GM12878 (cell line): ENCODE measurements around the gene DNAJC17. TPM values are rescaled to one million over a fixed set of nuclear protein-coding genes. Genes with fewer than 3 reads are reported as not detected.

Experiments
- ATAC-seq: fragments of 200-7000 bp; cut with Tn5 transposase; 3 replicates; pipeline ENCODE4 v1.9.1; 2020; ENCODE audit warnings: mild to moderate bottlenecking, moderate library complexity
- BruUV-seq: library from RNA; stranded (reverse); fragments of 400-500 nt; replicated peaks from 2 replicates; lab custom pipeline; 2021; lab: Mats Ljungman, UMichigan
- CTCF ChIA-PET: fragments of 300-600 bp; sonication (Branson Sonifier 250); formaldehyde crosslinking; extraction: SDS; loops from one replicate; lab custom pipeline; 2021; ENCODE audit warnings: inconsistent platforms; lab: Yijun Ruan, JAX
- POLR2A ChIA-PET: fragments of 350-600 bp; formaldehyde crosslinking; extraction: SDS; loops from one replicate; lab custom pipeline; 2021; ENCODE audit warnings: inconsistent platforms; lab: Charles Lee
- RAD21 ChIA-PET: fragments of 300-600 bp; sonication (Branson Sonifier 250); formaldehyde crosslinking; loops from one replicate; lab custom pipeline; 2023; ENCODE audit warnings: antibody characterized with exemption; ENCODE audit not compliant: unreplicated experiment; lab: Charles Lee
- SMC1A ChIA-PET: fragments of 300-600 bp; sonication (Branson Sonifier 250); formaldehyde crosslinking; loops from one replicate; lab custom pipeline; 2023; ENCODE audit not compliant: unreplicated experiment, uncharacterized antibody; lab: Charles Lee
- DNase-seq: peaks from one replicate; pipeline ENCODE4 v3.0.0-alpha.2; 2011; ENCODE audit warnings: low read depth, low spot score
- FAIRE-seq: peaks from 3 replicates; lab custom pipeline; 2011; peaks lifted over from hg19 to GRCh38; lab: Jason Lieb, UNC
- H2AFZ ChIP-seq: 2 replicates; pipeline ENCODE4 v1.6.0; 2011; ENCODE audit warnings: low read depth, low read length, control low read depth; ENCODE audit not compliant: control insufficient read depth
- H3K27ac ChIP-seq: 2 replicates; pipeline ENCODE4 v1.5.1; 2011; ENCODE audit warnings: control low read depth; ENCODE audit not compliant: control insufficient read depth, insufficient read depth
- H3K27me3 ChIP-seq, 2 experiments: replicated peaks in 1 of 2; 2 replicates each; pipeline versions ENCODE4 v1.6.0 to v1.6.1; 2011; ENCODE audit warnings: low read length in 1 of 2; ENCODE audit not compliant: control insufficient read depth in 2 of 2, insufficient read depth in 2 of 2
- H3K36me3 ChIP-seq, 2 experiments: 2 replicates each; pipeline ENCODE4 v1.5.1; 2011; ENCODE audit warnings: low read length in 1 of 2; ENCODE audit not compliant: control insufficient read depth in 2 of 2, insufficient read depth in 2 of 2
- H3K4me1 ChIP-seq: 2 replicates; pipeline ENCODE4 v1.6.1; 2011; ENCODE audit warnings: mild to moderate bottlenecking, low read length, moderate library complexity, mixed read lengths; ENCODE audit not compliant: control insufficient read depth, insufficient read depth
- H3K4me2 ChIP-seq: 2 replicates; pipeline ENCODE4 v1.6.0; 2011; ENCODE audit warnings: control low read depth; ENCODE audit not compliant: control insufficient read depth, insufficient read depth
- H3K4me3 ChIP-seq: fragments of 200-600 bp; sonication (generic); 2 replicates; pipeline ENCODE4 v1.5.1; 2016
- H3K79me2 ChIP-seq: 2 replicates; pipeline ENCODE4 v1.6.0; 2011; ENCODE audit warnings: low read length; ENCODE audit not compliant: control insufficient read depth, insufficient read depth
- H3K9ac ChIP-seq: 2 replicates; pipeline ENCODE4 v1.8.0; 2011; ENCODE audit warnings: low read length, control low read depth, mixed read lengths; ENCODE audit not compliant: control insufficient read depth, insufficient read depth
- H3K9me3 ChIP-seq: replicated peaks from 3 replicates; pipeline ENCODE4 v1.5.1; 2011; ENCODE audit warnings: mild to moderate bottlenecking, low read length; ENCODE audit not compliant: control insufficient read depth, insufficient read depth
- H4K20me1 ChIP-seq: 2 replicates; pipeline ENCODE4 v1.6.0; 2011; ENCODE audit not compliant: control insufficient read depth, insufficient read depth
- BRCA1 ChIP-seq: IDR thresholded peaks from 2 replicates; pipeline ENCODE4 v1.6.1; 2011; ENCODE audit warnings: low read depth, low read length, improper control_type of control experiment
- CHD4 ChIP-seq: fragments of 200-600 bp; sonication (generic); IDR thresholded peaks from 2 replicates; pipeline ENCODE4 v1.6.1; 2016; ENCODE audit warnings: mild to moderate bottlenecking
- E4F1 ChIP-seq: fragments of 450-650 bp; IDR thresholded peaks from 2 replicates; pipeline ENCODE4 v1.6.1; 2018; ENCODE audit warnings: borderline replicate concordance, mild to moderate bottlenecking; ENCODE audit not compliant: partially characterized antibody
- HDAC2 ChIP-seq: fragments of 200-600 bp; sonication (generic); IDR thresholded peaks from 2 replicates; pipeline ENCODE4 v1.6.1; 2017
- IKZF1 ChIP-seq: fragments of 450-650 bp; conservative IDR thresholded peaks from 2 replicates; pipeline ENCODE4 v1.6.1; 2017; ENCODE audit warnings: antibody characterized with exemption, mild to moderate bottlenecking
- JUNB ChIP-seq: IDR thresholded peaks from 2 replicates; pipeline ENCODE4 v1.6.1; 2016; ENCODE audit warnings: antibody characterized with exemption, mild to moderate bottlenecking
- POU2F2 ChIP-seq: IDR thresholded peaks from 3 replicates; pipeline ENCODE4 v1.6.1; 2011; ENCODE audit warnings: low read depth, mild to moderate bottlenecking, low read length, borderline replicate concordance
- PRDM15 ChIP-seq: fragments of 450-650 bp; formaldehyde crosslinking; IDR thresholded peaks from 2 replicates; pipeline ENCODE4 v1.4.0; 2020; ENCODE audit warnings: mild to moderate bottlenecking, moderate library complexity
- SMARCA5 ChIP-seq: fragments of 450-650 bp; IDR thresholded peaks from 2 replicates; pipeline ENCODE4 v1.6.1; 2017; ENCODE audit warnings: mild to moderate bottlenecking
- WRNIP1 ChIP-seq: IDR thresholded peaks from 2 replicates; pipeline ENCODE4 v1.6.1; 2011; ENCODE audit warnings: low read depth, low read length, improper control_type of control experiment, borderline replicate concordance
- ZNF24 ChIP-seq: fragments of 450-650 bp; IDR thresholded peaks from 2 replicates; pipeline ENCODE4 v1.6.1; 2017; ENCODE audit warnings: antibody characterized with exemption, mild to moderate bottlenecking
- WGBS: methylation state at CpG from one replicate; pipeline ENCODE4 v1.1.6; 2016; ENCODE audit warnings: low lambda C conversion rate; ENCODE audit not compliant: insufficient replicate concordance, insufficient coverage; ENCODE audit errors: missing lambda C conversion rate; 5-methylcytosine and 5-hydroxymethylcytosine counted together
- in situ Hi-C: fragments of 300-500 bp; cut with MboI; formaldehyde crosslinking; loops from 9 replicates; pipeline ENCODE4 v1.14.3; 2018; ENCODE audit warnings: mixed read lengths
- intact Hi-C: fragments of 100-400 bp; cut with micrococcal nuclease; formaldehyde crosslinking; loops from one replicate; pipeline ENCODE4 v1.14.2; 2022; ENCODE audit not compliant: unreplicated experiment
- polyA plus RNA-seq, 11 experiments: library from polyadenylated mRNA; depleted of rRNA in 4 of 11; unstranded in 6 of 11; stranded (reverse) in 5 of 11; fragments of >200 nt; fragmentation: Nextera tagmentation in 4 of 11; fragmentation: Illumina TruSeq in 1 of 11; extraction: Ambion mirVana in 4 of 11; extraction: Trizol in 1 of 11; gene quantifications; 1 replicate in 1 of 11; 2 replicates in 10 of 11; pipeline versions ENCODE4 v1.2.1 to v1.2.3, GENCODE V29; 2011 to 2016; ENCODE audit warnings: inconsistent platforms in 2 of 11, missing spikeins in 2 of 11, low read depth in 1 of 11
- total RNA-seq, 4 experiments: library from RNA; depleted of rRNA in 3 of 4; stranded (reverse); fragments of >200 nt in 3 of 4; fragmentation: Illumina TruSeq in 1 of 4; extraction: Trizol in 1 of 4; gene quantifications; 2 replicates each; pipeline versions ENCODE4 v1.2.1 to v1.2.3, GENCODE V29; 2013 to 2021
- TF ChIP-seq, protein P1 (sequence below): IDR thresholded peaks from 2 replicates; pipeline ENCODE4 v1.6.1; 2011; ENCODE audit warnings: borderline replicate concordance, low read depth, mild to moderate bottlenecking, moderate library complexity, low read length; ENCODE audit not compliant: insufficient read depth, poor library complexity, severe bottlenecking
- TF ChIP-seq, protein P2 (sequence below): fragments of 450-650 bp; IDR thresholded peaks from 2 replicates; pipeline ENCODE4 v1.6.1; 2014; ENCODE audit warnings: mild to moderate bottlenecking
- TF ChIP-seq, protein P3 (sequence below): fragments of 150-350 bp; IDR thresholded peaks from 2 replicates; pipeline ENCODE4 v1.6.1; 2014; ENCODE audit warnings: mild to moderate bottlenecking, low read depth, low read length

DNAJC17 gene
- total and polyA plus RNA-seq, 10 of the 15 experiments (the other 5 are each of a cell fraction or from before 2014, with no cell fraction given) = 6.1 to 62.8 (median 45.4) TPM

DNA sequence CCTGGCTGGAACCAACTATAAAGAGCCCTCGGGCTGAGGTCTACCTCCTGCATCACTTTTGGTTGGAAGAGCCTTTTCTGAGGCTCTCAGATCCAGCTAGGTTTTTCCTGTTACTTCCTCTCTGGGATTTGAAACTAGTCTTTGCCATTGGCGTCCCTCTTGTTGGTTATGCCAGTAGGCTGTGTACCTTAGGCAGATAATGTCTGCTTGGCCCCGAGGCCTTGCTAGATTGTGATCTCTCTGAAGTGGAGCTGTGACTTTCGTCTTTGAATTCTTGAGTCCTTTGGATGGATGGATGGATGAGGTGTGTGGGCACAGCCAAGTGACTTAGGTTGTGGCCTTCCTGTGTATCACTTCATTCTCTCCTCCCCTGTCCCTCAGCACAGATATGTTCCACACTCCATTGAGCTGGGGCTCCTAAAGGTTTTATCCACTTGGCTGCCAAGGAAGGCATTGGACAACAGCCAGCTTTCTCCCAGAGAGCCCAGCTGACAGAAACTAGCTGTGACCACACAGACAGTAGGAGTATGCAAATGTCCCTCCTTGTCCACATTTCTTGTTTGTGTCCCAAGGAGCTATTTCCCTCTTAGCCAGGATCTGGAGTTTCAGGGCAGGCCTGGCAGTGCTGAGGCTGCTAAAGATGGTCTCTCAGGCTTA, 7.9 kb upstream of the DNAJC17 start:
- in situ Hi-C loops = no loop called here
- TF ChIP-seq BRCA1 (no peak), ZNF24 (no peak), HDAC2 (no peak), IKZF1 (no peak), E4F1 (no peak), JUNB (no peak), WRNIP1 (no peak), CHD4 (no peak), POU2F2 (no peak), PRDM15 (CRISPR knock-in tag) (no peak), SMARCA5 (no peak)
- TF ChIP-seq, protein P1, sequence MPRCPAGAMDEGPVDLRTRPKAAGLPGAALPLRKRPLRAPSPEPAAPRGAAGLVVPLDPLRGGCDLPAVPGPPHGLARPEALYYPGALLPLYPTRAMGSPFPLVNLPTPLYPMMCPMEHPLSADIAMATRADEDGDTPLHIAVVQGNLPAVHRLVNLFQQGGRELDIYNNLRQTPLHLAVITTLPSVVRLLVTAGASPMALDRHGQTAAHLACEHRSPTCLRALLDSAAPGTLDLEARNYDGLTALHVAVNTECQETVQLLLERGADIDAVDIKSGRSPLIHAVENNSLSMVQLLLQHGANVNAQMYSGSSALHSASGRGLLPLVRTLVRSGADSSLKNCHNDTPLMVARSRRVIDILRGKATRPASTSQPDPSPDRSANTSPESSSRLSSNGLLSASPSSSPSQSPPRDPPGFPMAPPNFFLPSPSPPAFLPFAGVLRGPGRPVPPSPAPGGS = no peak
- TF ChIP-seq, protein P2, sequence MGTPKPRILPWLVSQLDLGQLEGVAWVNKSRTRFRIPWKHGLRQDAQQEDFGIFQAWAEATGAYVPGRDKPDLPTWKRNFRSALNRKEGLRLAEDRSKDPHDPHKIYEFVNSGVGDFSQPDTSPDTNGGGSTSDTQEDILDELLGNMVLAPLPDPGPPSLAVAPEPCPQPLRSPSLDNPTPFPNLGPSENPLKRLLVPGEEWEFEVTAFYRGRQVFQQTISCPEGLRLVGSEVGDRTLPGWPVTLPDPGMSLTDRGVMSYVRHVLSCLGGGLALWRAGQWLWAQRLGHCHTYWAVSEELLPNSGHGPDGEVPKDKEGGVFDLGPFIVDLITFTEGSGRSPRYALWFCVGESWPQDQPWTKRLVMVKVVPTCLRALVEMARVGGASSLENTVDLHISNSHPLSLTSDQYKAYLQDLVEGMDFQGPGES = no peak
- TF ChIP-seq, protein P3, sequence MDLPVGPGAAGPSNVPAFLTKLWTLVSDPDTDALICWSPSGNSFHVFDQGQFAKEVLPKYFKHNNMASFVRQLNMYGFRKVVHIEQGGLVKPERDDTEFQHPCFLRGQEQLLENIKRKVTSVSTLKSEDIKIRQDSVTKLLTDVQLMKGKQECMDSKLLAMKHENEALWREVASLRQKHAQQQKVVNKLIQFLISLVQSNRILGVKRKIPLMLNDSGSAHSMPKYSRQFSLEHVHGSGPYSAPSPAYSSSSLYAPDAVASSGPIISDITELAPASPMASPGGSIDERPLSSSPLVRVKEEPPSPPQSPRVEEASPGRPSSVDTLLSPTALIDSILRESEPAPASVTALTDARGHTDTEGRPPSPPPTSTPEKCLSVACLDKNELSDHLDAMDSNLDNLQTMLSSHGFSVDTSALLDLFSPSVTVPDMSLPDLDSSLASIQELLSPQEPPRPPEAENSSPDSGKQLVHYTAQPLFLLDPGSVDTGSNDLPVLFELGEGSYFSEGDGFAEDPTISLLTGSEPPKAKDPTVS = no peak

More for the DNA sequence above, 7.9 kb upstream of the DNAJC17 start:
- no peak overlapping the region for H3K27ac ChIP-seq
- H3K4me2 ChIP-seq = no peak overlapping the region
- H2AFZ ChIP-seq = no peak overlapping the region
- no peaks in the 10 kb centered on the region for H3K4me1 ChIP-seq
- no peaks in the 10 kb centered on the region for H3K79me2 ChIP-seq
- WGBS = 92% methylated on average over 4 of the region's 4 CpGs
- SMC1A ChIA-PET = interaction anchor here (1.4 kb wide), 1 partner anchor 26 kb away, joined by 5 read pairs; no protein-coding TSS in a partner anchor
- ATAC-seq = no peak
- no peak overlapping the region for H3K9ac ChIP-seq
- no peaks in the 10 kb centered on the region for H3K9me3 ChIP-seq
- no peak overlapping the region for H3K4me3 ChIP-seq
- DNase-seq = no peak
- no peak for FAIRE-seq
- CTCF ChIA-PET = no interaction called here
- no peaks in the 10 kb centered on the region for H4K20me1 ChIP-seq
- no TSS peak for BruUV-seq
- H3K36me3 ChIP-seq = peaks cover 0 to 8% of the 10 kb centered on the region in 2 experiments; a peak in 3 of 4 replicates
- intact Hi-C loops = no loop called here
- POLR2A ChIA-PET = interaction anchor here (0.6 kb wide), 1 partner anchor 514 kb away, joined by 9 read pairs; no protein-coding TSS in a partner anchor
- H3K27me3 ChIP-seq = no peaks in the 10 kb centered on the region
- RAD21 ChIA-PET = no interaction called here
